K562 (cell line): Measurements from ENCODE around the gene AMMECR1. TPM values are rescaled to one million over a fixed set of nuclear protein-coding genes. Genes with fewer than 3 reads are reported as not detected.

Experiments used
- ATAC-seq: fragments of 200-7000 bp; cut with Tn5 transposase; 3 replicates; pipeline ENCODE4 v1.9.1; 2020; ENCODE audit warnings: moderate library complexity
- BruUV-seq: library from RNA; stranded (reverse); fragments of 400-500 nt; replicated peaks from 2 replicates; lab custom pipeline; 2021; lab: Mats Ljungman, UMichigan
- CTCF ChIA-PET: fragments of 300-600 bp; formaldehyde crosslinking; extraction: SDS; loops from one replicate; lab custom pipeline; 2021; ENCODE audit warnings: low intra/inter-chr PET ratio; lab: Yijun Ruan, JAX
- POLR2A ChIA-PET: fragments of 300-600, 350-650 bp; sonication (Branson Sonifier 250); formaldehyde crosslinking; extraction: SDS; loops from one replicate; lab custom pipeline; 2021; ENCODE audit warnings: antibody characterized with exemption, inconsistent platforms; lab: Yijun Ruan, JAX
- DNase-seq, 4 experiments: peaks; one replicate each; pipeline versions ENCODE4 v3.0.0 to v3.0.0-alpha.2; 2011 to 2018; ENCODE audit warnings: low spot score in 3 of 4, mixed read lengths in 3 of 4; ENCODE audit errors: extremely low read depth in 1 of 4
- FAIRE-seq: peaks from 2 replicates; lab custom pipeline; 2011; peaks lifted over from hg19 to GRCh38; lab: Jason Lieb, UNC
- H2AFZ ChIP-seq: 2 replicates; pipeline ENCODE4 v1.6.0; 2011; ENCODE audit warnings: low read depth, low read length, control low read depth, inconsistent platforms
- H3K27ac ChIP-seq: fragments of 200-600 bp; 3 replicates; pipeline ENCODE4 v1.8.0; 2011; ENCODE audit warnings: low read depth, mild to moderate bottlenecking, control low read depth, inconsistent platforms, low read length, moderate library complexity, mixed read lengths; ENCODE audit errors: extremely low read depth
- H3K27me3 ChIP-seq, 2 experiments: fragments of 300-600 bp in 1 of 2; 2 replicates in 1 of 2; 3 replicates in 1 of 2; pipeline versions ENCODE4 v1.6.0 to v1.8.0; 2011; ENCODE audit warnings: inconsistent platforms in 2 of 2, low read length in 2 of 2, mild to moderate bottlenecking in 1 of 2, mixed read lengths in 1 of 2, moderate library complexity in 1 of 2; ENCODE audit not compliant: control insufficient read depth in 2 of 2, insufficient read depth in 2 of 2
- H3K36me3 ChIP-seq: fragments of 300-600 bp; 3 replicates; pipeline ENCODE4 v1.8.0; 2011; ENCODE audit warnings: mild to moderate bottlenecking, low read length, inconsistent platforms; ENCODE audit not compliant: control insufficient read depth, insufficient read depth
- H3K4me1 ChIP-seq, 2 experiments: fragments of 200-600 bp in 1 of 2; replicated peaks in 1 of 2; 2 replicates in 1 of 2; 3 replicates in 1 of 2; pipeline versions ENCODE4 v1.5.1 to v1.8.0; 2011; ENCODE audit warnings: inconsistent platforms in 2 of 2, low read length in 2 of 2, mild to moderate bottlenecking in 1 of 2, mixed read lengths in 1 of 2, moderate library complexity in 1 of 2; ENCODE audit not compliant: control insufficient read depth in 2 of 2, insufficient read depth in 2 of 2
- H3K4me2 ChIP-seq: 2 replicates; pipeline ENCODE4 v1.6.1; 2011; ENCODE audit warnings: low read length, control low read depth, inconsistent platforms, mixed read lengths; ENCODE audit not compliant: insufficient read depth
- H3K4me3 ChIP-seq: fragments of 200-600 bp; sonication (generic), shearing (Covaris generic); 2 replicates; pipeline ENCODE4 v1.5.1; 2016; ENCODE audit warnings: control low read depth, inconsistent platforms
- H3K79me2 ChIP-seq: fragments of 200-600 bp; 3 replicates; pipeline ENCODE4 v1.8.0; 2011; ENCODE audit warnings: low read length, inconsistent platforms; ENCODE audit not compliant: control insufficient read depth, insufficient read depth
- H3K9ac ChIP-seq, 2 experiments: 2 replicates each; pipeline versions ENCODE4 v1.6.0 to v1.6.1; 2011; ENCODE audit warnings: low read depth in 2 of 2, low read length in 2 of 2, control low read depth in 1 of 2, inconsistent platforms in 1 of 2, mild to moderate bottlenecking in 1 of 2, mixed read lengths in 1 of 2; ENCODE audit not compliant: insufficient read depth in 1 of 2
- H3K9me1 ChIP-seq: one replicate; pipeline ENCODE4 v1.6.0; 2011; ENCODE audit warnings: inconsistent platforms, mild to moderate bottlenecking, low read length, moderate library complexity; ENCODE audit not compliant: control insufficient read depth, insufficient read depth
- H3K9me3 ChIP-seq: replicated peaks from 2 replicates; pipeline ENCODE4 v1.5.1; 2011; ENCODE audit warnings: low read depth, low read length, inconsistent platforms; ENCODE audit not compliant: control insufficient read depth, insufficient read depth
- H4K20me1 ChIP-seq: replicated peaks from 2 replicates; pipeline ENCODE4 v1.6.1; 2011; ENCODE audit warnings: low read length, inconsistent platforms, mixed read lengths; ENCODE audit not compliant: control insufficient read depth, insufficient read depth
- DDX20 ChIP-seq: fragments of 450-650 bp; IDR thresholded peaks from 2 replicates; pipeline ENCODE4 v1.6.1; 2016; ENCODE audit warnings: missing genetic modification characterization, low read depth, mild to moderate bottlenecking, missing compliant biosample characterization, moderate library complexity
- MED1 ChIP-seq: sonication (generic); formaldehyde crosslinking; IDR thresholded peaks from 2 replicates; pipeline ENCODE4 v1.8.1; 2023; ENCODE audit warnings: missing genetic modification reagents, borderline replicate concordance
- PCBP1 ChIP-seq: fragments of 200-400 bp; formaldehyde crosslinking; IDR thresholded peaks from 2 replicates; pipeline ENCODE4 v1.6.1; 2018; ENCODE audit warnings: mild to moderate bottlenecking, low read depth, low read length; ENCODE audit not compliant: poor library complexity, severe bottlenecking
- POU5F1 ChIP-seq: fragments of 150-350 bp; IDR thresholded peaks from 2 replicates; pipeline ENCODE4 v1.6.1; 2014; ENCODE audit warnings: borderline replicate concordance, low read length, low read depth, mild to moderate bottlenecking; ENCODE audit not compliant: partially characterized antibody
- TAF1 ChIP-seq: IDR thresholded peaks from 2 replicates; pipeline ENCODE4 v1.6.1; 2011; ENCODE audit warnings: mild to moderate bottlenecking, low read length, moderate library complexity; ENCODE audit not compliant: insufficient read depth, control insufficient read depth, severe bottlenecking; ENCODE audit errors: extremely low read depth
- ZFP1 ChIP-seq: fragments of 450-650 bp; formaldehyde crosslinking; IDR thresholded peaks from 2 replicates; pipeline ENCODE4 v1.4.0; 2020; ENCODE audit warnings: mild to moderate bottlenecking, mixed read lengths
- ZFX ChIP-seq: sonication (generic); formaldehyde crosslinking; IDR thresholded peaks from 2 replicates; pipeline ENCODE4 v1.8.0; 2022; ENCODE audit warnings: mild to moderate bottlenecking, missing genetic modification reagents, moderate library complexity
- ZNF232 ChIP-seq: sonication (generic); formaldehyde crosslinking; IDR thresholded peaks from 2 replicates; pipeline ENCODE4 v1.8.0; 2022; ENCODE audit warnings: mild to moderate bottlenecking, missing genetic modification reagents
- ZNF274 ChIP-seq: IDR thresholded peaks from 2 replicates; pipeline ENCODE4 v1.6.1; 2011; ENCODE audit warnings: low read depth, mild to moderate bottlenecking, low read length, moderate library complexity, borderline replicate concordance
- WGBS: fragments of 100-300 bp; shearing (Covaris generic); methylation state at CpG from one replicate; pipeline ENCODE4 v1.1.6; 2016; ENCODE audit warnings: low coverage, mixed read lengths; ENCODE audit not compliant: insufficient coverage; ENCODE audit errors: missing lambda C conversion rate; 5-methylcytosine and 5-hydroxymethylcytosine counted together
- in situ Hi-C: fragments of 300-500 bp; cut with MboI; formaldehyde crosslinking; loops from 4 replicates; pipeline ENCODE4 v1.15.0; 2018; ENCODE audit warnings: inconsistent platforms, mixed read lengths
- intact Hi-C: fragments of 100-400 bp; cut with micrococcal nuclease; formaldehyde crosslinking; loops from 2 replicates; pipeline ENCODE4 v1.14.2; 2022
- polyA plus RNA-seq, 8 experiments: library from polyadenylated mRNA; depleted of rRNA in 4 of 8; stranded (reverse) in 5 of 8; unstranded in 3 of 8; fragments of >200 nt; fragmentation: Nextera tagmentation in 2 of 8; fragmentation: Illumina TruSeq in 1 of 8; extraction: Ambion mirVana in 2 of 8; extraction: Trizol in 1 of 8; gene quantifications; 2 replicates each; pipeline versions ENCODE4 v1.2.1 to v1.2.3, GENCODE V29; 2011 to 2014; ENCODE audit warnings: inconsistent platforms in 1 of 8, missing spikeins in 1 of 8
- total RNA-seq, 7 experiments: library from RNA; depleted of rRNA in 6 of 7; stranded (reverse); fragments of >200 nt in 6 of 7; fragmentation: Illumina TruSeq in 2 of 7; extraction: Trizol in 2 of 7; gene quantifications; 2 replicates each; pipeline versions ENCODE4 v1.2.1 to v1.2.3, GENCODE V29; 2011 to 2021; ENCODE audit warnings: low replicate concordance in 1 of 7

The AMMECR1 gene
- total and polyA plus RNA-seq, 9 of the 15 experiments (the other 6 are each of a cell fraction or from before 2014, with no cell fraction given), result 13.9 to 36.7 (median 23.6) TPM

- in situ Hi-C loops, result no loop called here
- TF ChIP-seq ZNF232 (CRISPR knock-in tag), result no peak
- no peak for TF ChIP-seq MED1 (CRISPR knock-in tag)
- TF ChIP-seq ZNF274, result no peak
- TF ChIP-seq PCBP1, result no peak
- TF ChIP-seq DDX20 (tag), result no peak
- no peak for TF ChIP-seq ZFP1 (CRISPR knock-in tag)
- TF ChIP-seq POU5F1, result no peak
- no peak for TF ChIP-seq ZFX (CRISPR knock-in tag)
- no peak for TF ChIP-seq TAF1
- TF ChIP-seq, all 486 proteins: peak for 0
- Histone ChIP-seq H3K9me3 (no peaks in the 10 kb centered on the region), H3K27ac (no peak overlapping the region), H3K79me2 (peaks cover 92% of the 10 kb centered on the region), H3K4me2 (no peak overlapping the region), H3K4me3 (no peak overlapping the region), H3K36me3 (no peaks in the 10 kb centered on the region; the same call in 2 of the 3 replicates), H3K4me1 (peaks cover 8 to 21% of the 10 kb centered on the region in 2 experiments; a peak in 3 of 5 replicates), H3K9me1 (no peaks in the 10 kb centered on the region), H2AFZ (no peak overlapping the region), H4K20me1 (peaks cover 5% of the 10 kb centered on the region; the same call in 1 of the 2 replicates), H3K9ac (no peak overlapping the region), H3K27me3 (no peaks in the 10 kb centered on the region)
- no peak for ATAC-seq
- CTCF ChIA-PET, result no interaction called here
- BruUV-seq, result no TSS peak
- FAIRE-seq, result no peak
- WGBS, result 93% methylated on average over 2 of the region's 2 CpGs
- DNase-seq, result no peak
- POLR2A ChIA-PET, result interaction anchor here (5.7 kb wide), 1 partner anchor 9 kb away, joined by 26 read pairs; the partner anchor contains the start of gene AMMECR1
- intact Hi-C loops, result no loop called here
These were observed 9.7 kb downstream of the AMMECR1 start for GRCh38 chrX:110308220-110308619.
